ENCODE data around the gene CCDC148. TPM values are rescaled to one million over a fixed set of nuclear protein-coding genes. Genes with fewer than 3 reads are reported as not detected.

The CCDC148 gene
- polyA plus RNA-seq, 3 donors from 2014 or later, result not detected

DNA sequence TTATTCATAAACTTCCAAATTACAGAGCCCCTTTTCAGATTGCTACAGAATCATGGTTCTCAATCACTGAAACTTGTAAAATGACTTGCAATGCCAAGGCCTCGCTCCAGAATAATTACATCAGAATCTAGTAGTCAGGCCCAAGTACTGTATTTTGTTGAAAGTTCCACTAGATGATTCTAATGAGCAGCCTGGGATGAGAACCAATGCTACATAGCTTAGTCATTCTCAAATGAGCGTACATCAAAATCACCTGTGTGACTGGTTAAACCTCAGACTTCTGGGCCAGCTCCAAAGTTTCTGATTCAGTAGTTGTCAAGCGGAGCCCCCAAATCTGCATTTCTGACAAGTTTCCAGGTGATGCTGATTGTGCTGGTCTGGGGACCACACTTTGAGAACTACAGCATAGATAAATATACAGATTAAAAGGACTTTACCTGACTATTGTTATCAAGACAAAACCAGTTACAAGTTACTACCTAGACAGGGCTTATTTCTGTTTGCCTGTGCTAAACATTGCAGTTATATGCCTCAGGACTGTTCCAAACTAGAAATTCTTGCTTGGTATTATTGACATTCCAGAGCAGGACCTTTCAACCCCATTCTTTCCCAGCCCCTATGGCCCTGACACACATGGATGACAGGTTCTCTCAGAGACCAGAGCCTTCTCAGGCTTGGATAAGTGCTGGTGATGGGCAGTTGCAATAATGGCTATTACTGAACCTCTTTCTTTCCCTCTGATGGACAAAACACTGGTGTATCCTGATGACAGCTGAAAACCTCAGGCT is 271.8 kb downstream of the CCDC148 start:
- H3K9me3 Mint-ChIP-seq, result peaks cover 0 to 1% (median 0%) of the 10 kb centered on the region in 6 donors
- H3K27me3 Mint-ChIP-seq (ENCODE audit: low read depth in 3 of 3), result peaks cover 0 to 2% (median 2%) of the 10 kb centered on the region in 3 donors
- no peak overlapping the region for H3K4me3 Mint-ChIP-seq
- peaks cover 0 to 4% of the 10 kb centered on the region in 2 donors for H3K4me1 Mint-ChIP-seq
- H3K27ac Mint-ChIP-seq, result no peak overlapping the region
- H3K36me3 Mint-ChIP-seq, result no peaks in the 10 kb centered on the region
- no peak for DNase-seq

DNA sequence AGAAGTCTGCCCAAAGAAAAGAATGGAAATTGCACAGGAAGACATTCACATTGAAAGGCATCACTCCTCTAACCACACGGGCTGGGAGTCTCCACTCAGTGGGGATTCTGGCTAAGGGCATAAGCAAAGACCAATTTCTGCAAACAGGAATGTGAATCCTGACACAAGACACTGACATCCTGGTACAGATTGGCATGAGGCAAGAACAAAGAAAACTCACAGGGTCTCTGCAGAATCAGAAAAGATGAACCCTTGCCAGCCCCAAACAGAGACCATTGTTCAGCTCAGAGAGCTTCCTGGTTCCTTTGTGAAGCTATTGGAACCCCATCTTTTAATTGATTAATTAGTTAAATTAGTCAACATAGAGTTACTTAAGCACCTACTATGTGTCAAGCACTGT is 272.6 kb downstream of the CCDC148 start:
- DNase-seq, result no peak
- H3K9me3 Mint-ChIP-seq, result peaks cover 0 to 1% (median 0%) of the 10 kb centered on the region in 6 donors
- no peak overlapping the region for H3K27ac Mint-ChIP-seq
- no peaks in the 10 kb centered on the region for H3K4me1 Mint-ChIP-seq
- peaks cover 0 to 2% (median 2%) of the 10 kb centered on the region in 3 donors for H3K27me3 Mint-ChIP-seq (ENCODE audit: low read depth in 3 of 3)
- H3K36me3 Mint-ChIP-seq, result no peaks in the 10 kb centered on the region
- no peak overlapping the region for H3K4me3 Mint-ChIP-seq

DNA sequence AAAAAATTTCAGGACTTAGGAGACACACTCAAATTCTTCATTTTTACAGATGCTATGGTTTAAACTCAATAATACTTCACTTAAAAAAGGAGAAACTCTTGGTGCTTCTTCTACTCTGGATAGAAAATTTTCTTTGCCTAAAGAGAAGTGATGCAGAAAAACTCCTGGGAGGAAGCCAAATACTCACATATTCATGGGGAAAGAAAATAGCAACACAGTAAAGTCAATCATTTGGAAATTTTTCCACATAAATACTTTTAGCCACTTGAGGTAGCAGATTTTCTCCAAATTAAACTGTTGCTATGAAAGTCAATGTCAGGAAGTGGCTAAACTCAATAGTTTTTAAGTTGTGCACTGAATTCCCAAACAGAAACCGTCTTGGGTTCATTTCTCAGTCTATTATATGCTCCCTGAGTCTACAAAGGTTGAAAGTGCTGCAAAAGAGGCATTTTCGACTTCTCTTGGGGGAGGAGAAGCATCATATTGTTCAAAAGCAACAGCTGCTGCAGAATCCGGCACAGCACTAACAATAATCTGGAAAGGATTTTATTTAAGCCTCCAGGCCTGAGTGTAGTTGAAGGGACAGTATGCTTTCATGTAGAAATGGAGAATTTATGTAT is 273.8 kb downstream of the CCDC148 start:
- no peak overlapping the region for H3K4me3 Mint-ChIP-seq
- peaks cover 0 to 1% (median 0%) of the 10 kb centered on the region in 6 donors for H3K9me3 Mint-ChIP-seq
- H3K27me3 Mint-ChIP-seq (ENCODE audit: low read depth in 3 of 3), result peaks cover 0 to 2% (median 2%) of the 10 kb centered on the region in 3 donors
- DNase-seq, result no peak
- no peaks in the 10 kb centered on the region for H3K36me3 Mint-ChIP-seq
- no peak overlapping the region for H3K27ac Mint-ChIP-seq
- no peaks in the 10 kb centered on the region for H3K4me1 Mint-ChIP-seq

DNA sequence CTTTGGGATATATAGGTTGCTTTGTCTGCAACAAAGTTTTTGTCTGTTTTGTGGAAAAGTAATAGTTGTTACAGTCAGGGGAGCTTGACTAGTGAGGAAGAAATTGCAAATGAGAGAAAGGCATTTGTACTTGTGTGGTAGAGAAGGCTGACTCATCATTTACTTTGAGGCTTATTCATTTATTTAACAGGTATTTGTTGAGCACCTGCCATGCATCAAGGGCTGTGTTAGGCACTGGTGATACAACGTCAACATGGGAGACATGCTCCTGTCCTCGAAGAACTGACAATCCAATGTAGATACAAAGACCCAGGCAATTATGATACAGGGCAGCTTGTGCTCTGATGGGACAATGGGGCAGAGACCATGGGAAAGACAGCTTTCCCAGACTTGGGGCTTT is 275.4 kb downstream of the CCDC148 start:
- Mint-ChIP-seq H3K27ac (no peak overlapping the region), H3K27me3 (ENCODE audit: low read depth in 3 of 3) (peaks cover 0 to 2% (median 2%) of the 10 kb centered on the region in 3 donors), H3K4me1 (no peaks in the 10 kb centered on the region), H3K9me3 (peaks cover 0 to 1% (median 0%) of the 10 kb centered on the region in 6 donors), H3K36me3 (no peaks in the 10 kb centered on the region), H3K4me3 (no peak overlapping the region)
- no peak for DNase-seq

DNA sequence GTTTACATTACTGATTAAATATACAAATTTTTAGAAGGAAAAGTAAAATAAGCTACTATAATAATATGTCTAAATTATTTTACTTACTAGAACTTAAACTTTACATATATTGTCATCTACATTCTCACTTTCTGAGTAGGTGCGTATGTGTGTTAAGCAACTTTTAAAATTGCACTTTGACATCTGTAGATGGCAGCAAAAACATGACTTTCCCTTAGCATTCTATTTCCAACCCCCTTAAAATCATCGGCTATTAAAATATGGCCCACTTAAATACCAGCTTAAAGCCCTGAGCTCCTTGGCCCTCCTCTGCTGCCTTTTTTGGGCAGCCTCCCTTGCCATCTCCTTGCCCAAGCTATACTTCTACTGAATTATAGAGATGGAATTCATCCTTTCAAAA is 276.9 kb downstream of the CCDC148 start:
- Mint-ChIP-seq H3K36me3 (no peaks in the 10 kb centered on the region), H3K4me3 (no peak overlapping the region), H3K27me3 (ENCODE audit: low read depth in 3 of 3) (peaks cover 2% of the 10 kb centered on the region in 3 donors), H3K27ac (no peak overlapping the region), H3K9me3 (peaks cover 0 to 1% (median 0%) of the 10 kb centered on the region in 6 donors), H3K4me1 (no peaks in the 10 kb centered on the region)
- no peak for DNase-seq

DNA sequence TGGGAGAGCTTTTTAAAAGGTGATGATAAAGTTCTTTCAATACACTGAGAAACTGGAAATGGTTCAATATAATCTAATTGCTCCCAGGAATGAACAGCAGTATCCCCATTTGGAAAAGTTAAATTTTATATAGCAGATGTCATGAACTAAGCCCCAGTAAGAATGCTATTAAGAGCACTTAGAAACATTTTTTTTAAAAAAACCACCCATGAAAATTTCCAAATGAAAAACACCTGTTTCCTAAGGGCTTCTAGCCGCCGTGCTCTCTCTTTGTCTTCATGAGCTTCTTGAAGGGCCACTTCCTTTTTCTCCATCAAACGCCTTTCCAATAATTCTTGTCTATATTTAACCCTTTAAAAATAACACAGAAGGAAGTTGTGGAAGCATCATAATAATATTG is 277.9 kb downstream of the CCDC148 start:
- H3K27me3 Mint-ChIP-seq (ENCODE audit: low read depth in 3 of 3), result peaks cover 2% of the 10 kb centered on the region in 3 donors
- no peaks in the 10 kb centered on the region for H3K4me1 Mint-ChIP-seq
- H3K9me3 Mint-ChIP-seq, result peaks cover 0 to 1% (median 0%) of the 10 kb centered on the region in 6 donors
- H3K27ac Mint-ChIP-seq, result no peak overlapping the region
- no peak overlapping the region for H3K4me3 Mint-ChIP-seq
- H3K36me3 Mint-ChIP-seq, result no peaks in the 10 kb centered on the region
- no peak for DNase-seq

DNA sequence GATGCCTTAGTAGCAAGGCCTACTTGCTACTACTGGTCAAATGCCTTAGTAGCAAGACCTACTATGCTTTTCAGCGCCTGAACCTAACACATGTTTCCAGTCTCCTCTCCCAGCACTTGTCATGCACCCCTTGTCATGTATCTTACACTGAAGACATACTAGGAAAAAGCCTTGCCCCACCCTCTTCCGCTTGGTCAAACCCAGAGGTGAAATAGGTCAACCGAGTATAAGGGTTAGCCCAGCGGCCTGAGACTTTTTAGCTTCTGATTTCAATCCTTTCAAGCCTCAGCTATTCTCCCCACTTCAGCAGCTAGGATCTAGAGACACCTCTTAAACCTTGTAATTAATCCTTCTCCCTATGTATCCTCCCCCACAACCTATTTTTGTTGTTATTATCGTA is 281.6 kb downstream of the CCDC148 start:
- peaks cover 0 to 1% (median 0%) of the 10 kb centered on the region in 6 donors for H3K9me3 Mint-ChIP-seq
- H3K4me3 Mint-ChIP-seq, result no peak overlapping the region
- H3K27me3 Mint-ChIP-seq (ENCODE audit: low read depth in 3 of 3), result peaks cover 2 to 4% (median 3%) of the 10 kb centered on the region in 3 donors
- no peaks in the 10 kb centered on the region for H3K4me1 Mint-ChIP-seq
- no peak overlapping the region for H3K27ac Mint-ChIP-seq
- DNase-seq, result no peak
- no peaks in the 10 kb centered on the region for H3K36me3 Mint-ChIP-seq

DNA sequence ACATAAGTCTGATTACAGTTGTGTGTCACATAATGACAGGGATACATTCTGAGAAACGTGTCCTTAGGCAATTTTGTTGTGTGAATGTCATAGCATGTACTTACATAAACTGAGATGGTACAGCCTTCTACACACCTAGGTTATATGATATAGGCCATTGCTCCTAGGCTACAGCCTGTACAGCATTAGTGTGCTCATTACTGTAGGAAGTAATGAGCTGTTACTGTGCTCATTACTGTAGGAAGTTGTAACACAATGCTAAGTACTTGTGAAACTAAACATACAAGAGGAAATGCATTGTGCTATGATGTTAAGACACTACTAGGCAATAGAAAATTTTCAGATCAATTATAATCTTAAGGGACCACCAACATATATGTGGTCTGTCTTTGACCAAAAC is 282.1 kb downstream of the CCDC148 start:
- Mint-ChIP-seq H3K4me1 (no peaks in the 10 kb centered on the region), H3K4me3 (no peak overlapping the region), H3K27ac (no peak overlapping the region), H3K27me3 (ENCODE audit: low read depth in 3 of 3) (peaks cover 2 to 4% (median 3%) of the 10 kb centered on the region in 3 donors), H3K9me3 (peaks cover 0 to 1% (median 0%) of the 10 kb centered on the region in 6 donors), H3K36me3 (no peaks in the 10 kb centered on the region)
- DNase-seq, result no peak

DNA sequence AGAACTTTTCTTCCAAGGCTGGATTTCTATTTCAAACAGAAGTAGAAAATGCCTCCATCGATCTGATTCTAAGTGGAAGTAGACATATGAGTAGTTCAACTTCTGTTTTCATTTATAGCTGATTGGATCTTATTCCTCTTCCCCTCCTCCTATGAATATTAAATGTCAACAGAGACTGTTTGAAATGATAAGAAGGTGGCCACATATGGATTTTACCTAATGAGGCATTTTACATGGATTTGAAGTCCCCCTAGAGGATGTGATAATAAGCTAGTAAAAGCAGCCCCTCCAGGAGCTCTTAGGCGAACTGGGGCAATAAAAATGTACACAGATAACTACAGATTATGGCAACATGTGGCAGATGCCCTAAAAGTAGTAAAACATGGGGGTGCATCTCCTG is 283.8 kb downstream of the CCDC148 start:
- peaks cover 0 to 3% (median 0%) of the 10 kb centered on the region in 6 donors for H3K9me3 Mint-ChIP-seq
- no peak for DNase-seq
- H3K27ac Mint-ChIP-seq, result no peak overlapping the region
- H3K4me3 Mint-ChIP-seq, result no peak overlapping the region
- H3K4me1 Mint-ChIP-seq, result no peaks in the 10 kb centered on the region
- no peaks in the 10 kb centered on the region for H3K36me3 Mint-ChIP-seq
- H3K27me3 Mint-ChIP-seq (ENCODE audit: low read depth in 3 of 3), result peaks cover 2 to 4% (median 3%) of the 10 kb centered on the region in 3 donors

DNA sequence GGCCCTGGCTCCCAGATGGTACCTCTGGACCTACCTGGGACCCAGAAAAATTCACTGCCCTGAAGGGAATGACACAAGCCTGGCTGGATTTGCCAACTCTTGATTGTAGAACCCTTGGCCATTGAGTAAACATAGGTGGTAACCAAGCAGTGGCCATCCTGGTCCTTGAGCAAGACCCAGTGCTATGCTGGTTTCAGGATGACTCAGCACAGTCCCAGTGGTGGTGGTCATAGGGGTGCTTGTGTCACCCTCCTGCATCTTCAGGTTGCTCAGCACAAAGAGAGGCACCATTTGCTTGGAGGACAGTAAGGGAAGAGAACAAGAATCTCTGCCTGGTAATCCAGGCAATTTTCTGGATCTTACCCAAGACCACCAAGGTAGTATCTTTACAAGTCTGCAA is 302.0 kb downstream of the CCDC148 start:
- Mint-ChIP-seq H3K4me3 (no peak overlapping the region), H3K36me3 (no peaks in the 10 kb centered on the region), H3K4me1 (no peaks in the 10 kb centered on the region), H3K27ac (no peak overlapping the region), H3K27me3 (ENCODE audit: low read depth in 3 of 3) (peaks cover 0 to 4% (median 3%) of the 10 kb centered on the region in 3 donors), H3K9me3 (peaks cover 0 to 3% (median 0%) of the 10 kb centered on the region in 6 donors)
- no peak for DNase-seq

DNA sequence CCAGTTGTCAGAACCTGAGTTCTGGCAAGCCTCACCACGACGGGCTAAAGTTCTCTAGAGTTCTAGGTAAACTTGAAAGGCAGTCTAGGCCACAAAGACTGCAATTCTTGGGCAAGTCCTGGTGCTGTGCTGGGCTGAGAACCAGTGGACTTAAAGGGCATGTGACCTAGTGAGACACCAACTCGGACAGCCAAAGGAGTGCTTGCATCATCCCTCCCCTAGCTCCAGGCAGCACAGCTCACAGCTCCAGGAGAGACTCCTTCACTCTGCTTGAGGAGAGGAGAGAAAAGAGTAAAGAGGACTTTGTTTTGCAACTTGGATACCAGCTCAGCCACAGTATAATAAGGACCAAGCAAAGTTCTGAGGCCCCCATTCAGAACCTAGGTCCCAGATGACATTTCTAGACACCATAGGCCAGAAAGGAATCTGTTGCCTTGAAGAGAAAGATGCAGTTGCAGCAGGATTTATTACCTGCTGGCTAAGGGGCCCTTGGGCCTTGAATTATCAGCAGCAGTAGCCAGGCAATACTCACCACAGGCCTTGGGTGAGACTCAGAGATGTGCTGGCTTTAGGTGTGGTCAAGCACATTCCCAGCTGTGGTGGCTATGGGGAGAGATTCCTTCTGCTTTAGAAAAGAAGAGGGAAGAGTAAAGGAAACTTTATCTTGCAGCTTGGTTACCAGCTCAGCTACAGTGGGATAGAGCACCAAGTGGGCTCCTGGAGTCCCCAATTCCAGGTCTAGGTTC is 303.1 kb downstream of the CCDC148 start:
- H3K36me3 Mint-ChIP-seq, result no peaks in the 10 kb centered on the region
- H3K27me3 Mint-ChIP-seq (ENCODE audit: low read depth in 3 of 3), result peaks cover 3 to 4% (median 3%) of the 10 kb centered on the region in 3 donors
- no peaks in the 10 kb centered on the region for H3K4me1 Mint-ChIP-seq
- no peak for DNase-seq
- no peak overlapping the region for H3K4me3 Mint-ChIP-seq
- H3K27ac Mint-ChIP-seq, result no peak overlapping the region
- peaks cover 0 to 3% (median 0%) of the 10 kb centered on the region in 6 donors for H3K9me3 Mint-ChIP-seq

DNA sequence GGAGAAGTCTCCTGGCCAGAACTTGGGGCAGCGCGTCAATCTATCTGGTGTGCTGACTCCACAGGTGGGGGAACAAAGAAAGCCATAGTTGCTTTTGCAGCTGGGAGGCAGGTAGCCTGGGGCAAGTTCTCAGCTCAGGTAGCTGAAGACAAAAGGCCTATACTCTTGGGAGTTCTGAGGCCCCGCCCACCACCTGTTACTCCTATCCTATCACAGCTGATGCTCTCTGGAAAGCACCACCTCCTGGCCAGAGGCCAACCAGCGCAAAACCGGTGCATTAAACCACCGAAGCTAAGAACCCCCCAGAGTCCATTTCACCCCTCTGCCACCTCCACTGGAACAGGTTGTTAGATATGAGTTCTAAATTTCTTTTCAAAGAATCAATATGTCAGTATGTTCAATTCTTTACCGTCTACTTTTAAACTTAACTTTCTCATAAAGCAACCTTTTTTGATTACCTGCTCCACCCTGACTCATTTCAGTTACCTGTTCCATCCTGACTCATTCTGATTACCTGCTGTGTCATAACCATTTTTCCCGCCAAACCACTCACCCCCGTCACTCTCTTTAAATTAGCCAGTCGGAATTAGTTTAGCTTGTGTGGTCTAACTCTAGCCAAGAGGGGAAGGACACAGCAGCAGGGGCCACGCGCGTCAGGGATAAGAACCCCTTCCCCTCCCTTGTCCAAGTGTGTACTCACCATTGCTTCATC is 311.5 kb downstream of the CCDC148 start:
- Mint-ChIP-seq H3K27ac (no peak overlapping the region), H3K27me3 (ENCODE audit: low read depth in 3 of 3) (peaks cover 0 to 11% (median 3%) of the 10 kb centered on the region in 3 donors), H3K4me1 (no peaks in the 10 kb centered on the region), H3K4me3 (no peak overlapping the region), H3K36me3 (no peaks in the 10 kb centered on the region), H3K9me3 (peaks cover 0 to 6% (median 5%) of the 10 kb centered on the region in 6 donors)
- DNase-seq, result no peak

DNA sequence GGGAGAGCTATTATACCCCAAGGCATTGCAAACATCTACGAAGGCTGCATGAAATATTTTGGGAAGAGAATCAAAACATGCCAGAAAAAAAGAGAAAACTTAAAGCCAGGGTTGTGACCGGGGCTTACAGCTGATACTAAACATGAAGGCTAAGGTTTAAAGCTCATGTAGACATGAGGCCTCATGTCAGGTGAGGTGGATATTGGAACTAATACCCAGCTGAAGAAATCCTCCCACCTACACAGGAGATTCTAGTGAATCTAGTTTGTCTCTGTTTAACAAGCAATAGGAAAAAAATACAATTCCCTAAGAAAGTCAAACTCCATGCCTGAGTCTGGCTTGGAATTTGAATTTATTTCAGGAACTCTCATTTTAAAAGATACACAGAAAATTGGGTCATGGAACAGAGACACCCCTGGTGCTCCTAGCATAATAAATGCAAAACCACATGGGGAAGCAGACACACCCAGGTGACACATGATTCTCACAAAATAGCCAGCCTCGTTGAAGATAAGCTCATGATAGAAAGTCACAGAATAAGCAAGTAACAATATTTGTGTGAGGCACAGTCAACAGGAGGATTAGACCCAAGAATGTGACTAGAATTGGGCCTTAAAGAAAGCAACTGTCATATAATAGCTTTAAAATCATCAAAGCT is 312.7 kb downstream of the CCDC148 start:
- Mint-ChIP-seq H3K4me1 (no peaks in the 10 kb centered on the region), H3K9me3 (peaks cover 0 to 6% (median 5%) of the 10 kb centered on the region in 6 donors), H3K36me3 (no peaks in the 10 kb centered on the region), H3K4me3 (no peak overlapping the region), H3K27me3 (ENCODE audit: low read depth in 3 of 3) (peaks cover under 1 to 8% (median 2%) of the 10 kb centered on the region in 3 donors), H3K27ac (no peak overlapping the region)
- DNase-seq, result no peak
